Smooth muscle cell (in vitro differentiated cells): ENCODE results near the gene ZNF695. TPM values are rescaled to one million over a fixed set of nuclear protein-coding genes. Genes with fewer than 3 reads are reported as not detected.

Source experiments
- DNase-seq: peaks from one replicate; lab custom pipeline; 2025; ENCODE audit not compliant: unreplicated experiment; lab: John Stamatoyannopoulos, UW
- H2AFZ ChIP-seq: fragments of 200-600 bp; sonication (generic); 2 replicates; pipeline ENCODE4 v1.6.0; 2016; ENCODE audit warnings: antibody characterized with exemption, low read depth, mild to moderate bottlenecking
- H3F3A ChIP-seq: fragments of 200-600 bp; sonication (generic); 2 replicates; pipeline ENCODE4 v1.6.0; 2017; ENCODE audit warnings: antibody characterized with exemption, low read depth
- H3K27ac ChIP-seq: fragments of 200-600 bp; sonication (generic); 2 replicates; pipeline ENCODE4 v1.5.1; 2016; ENCODE audit warnings: low read depth, mild to moderate bottlenecking
- H3K27me3 ChIP-seq: fragments of 200-600 bp; sonication (generic); 2 replicates; pipeline ENCODE4 v1.6.1; 2016; ENCODE audit warnings: low read depth, mild to moderate bottlenecking
- H3K36me3 ChIP-seq: fragments of 200-600 bp; sonication (generic); 2 replicates; pipeline ENCODE4 v1.5.1; 2016; ENCODE audit warnings: low read depth
- H3K4me1 ChIP-seq: fragments of 200-600 bp; sonication (generic); 2 replicates; pipeline ENCODE4 v1.5.1; 2016; ENCODE audit warnings: low read depth
- H3K4me2 ChIP-seq: fragments of 200-600 bp; sonication (generic); 2 replicates; pipeline ENCODE4 v1.6.0; 2016; ENCODE audit warnings: mild to moderate bottlenecking
- H3K4me3 ChIP-seq: fragments of 200-600 bp; sonication (generic); 2 replicates; pipeline ENCODE4 v1.5.1; 2016; ENCODE audit warnings: mild to moderate bottlenecking
- H3K79me2 ChIP-seq: fragments of 200-600 bp; sonication (generic); 2 replicates; pipeline ENCODE4 v1.6.0; 2016; ENCODE audit warnings: low read depth, mild to moderate bottlenecking
- H3K9ac ChIP-seq: fragments of 200-600 bp; sonication (generic); 2 replicates; pipeline ENCODE4 v1.6.0; 2016; ENCODE audit warnings: low read depth
- H3K9me3 ChIP-seq: fragments of 200-600 bp; sonication (generic); replicated peaks from 2 replicates; pipeline ENCODE4 v1.5.1; 2016; ENCODE audit warnings: low read depth
- H4K20me1 ChIP-seq: fragments of 200-600 bp; sonication (generic); 2 replicates; pipeline ENCODE4 v1.6.0; 2016; ENCODE audit warnings: low read depth
- WGBS: methylation state at CpG from one replicate; pipeline ENCODE4 v1.1.7; 2016; ENCODE audit warnings: low lambda C conversion rate; 5-methylcytosine and 5-hydroxymethylcytosine counted together
- polyA plus RNA-seq: library from polyadenylated mRNA; unstranded; fragments of >200 nt; fragmentation: Nextera tagmentation; extraction: Ambion mirVana; gene quantifications from 2 replicates; pipeline ENCODE4 v1.2.1, GENCODE V29; 2016
- total RNA-seq: library from RNA; depleted of rRNA; stranded (reverse); fragments of >200 nt; gene quantifications from 2 replicates; pipeline ENCODE4 v1.2.3, GENCODE V29; 2014
- TF ChIP-seq, protein P1 (sequence below): fragments of 200-600 bp; sonication (generic); IDR thresholded peaks from 2 replicates; pipeline ENCODE4 v1.5.1; 2017; ENCODE audit warnings: borderline replicate concordance, mild to moderate bottlenecking, antibody characterized with exemption; ENCODE audit not compliant: insufficient read depth, poor library complexity, severe bottlenecking

Gene ZNF695
- total and polyA plus RNA-seq, 2 experiments from 2014 or later = 0.54 to 2.7 TPM

DNA sequence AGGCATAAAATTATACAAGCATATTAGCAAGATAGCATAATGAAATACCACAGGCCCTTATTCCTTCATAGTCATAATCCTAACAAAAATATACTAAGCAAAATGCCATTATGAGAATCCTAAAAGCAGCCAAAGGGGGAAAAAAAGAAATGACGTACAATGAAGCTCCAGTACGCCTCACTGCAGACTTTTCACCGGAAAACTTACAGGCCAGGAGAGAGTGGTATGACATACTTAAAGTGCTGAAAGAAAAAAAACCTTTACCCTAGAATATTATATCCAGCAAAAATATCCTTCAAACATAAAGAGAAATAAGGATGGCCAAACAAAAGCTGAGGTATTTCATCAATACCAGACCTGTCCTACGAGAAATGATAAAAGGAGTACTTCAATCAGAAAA, 19.5 kb downstream of the ZNF695 start:
- over 99% methylated on average over 4 of the region's 4 CpGs for WGBS

GRCh38 chr1:246987083-246987690, 20.7 kb downstream of the ZNF695 start:
- no peaks in the 10 kb centered on the region for H4K20me1 ChIP-seq
- no peaks in the 10 kb centered on the region for H3K4me1 ChIP-seq
- no peaks in the 10 kb centered on the region for H3K79me2 ChIP-seq
- no peak for DNase-seq
- peaks cover 50% of the 10 kb centered on the region for H3K36me3 ChIP-seq
- no peak overlapping the region for H3K27ac ChIP-seq
- no peak overlapping the region for H3K9ac ChIP-seq
- H3K4me2 ChIP-seq = no peak overlapping the region
- 100% methylated on average over 1 of the region's 1 CpG for WGBS
- no peaks in the 10 kb centered on the region for H3F3A ChIP-seq
- H3K9me3 ChIP-seq = peaks cover 72% of the 10 kb centered on the region
- no peaks in the 10 kb centered on the region for H3K27me3 ChIP-seq
- no peak overlapping the region for H3K4me3 ChIP-seq
- TF ChIP-seq, protein P1, sequence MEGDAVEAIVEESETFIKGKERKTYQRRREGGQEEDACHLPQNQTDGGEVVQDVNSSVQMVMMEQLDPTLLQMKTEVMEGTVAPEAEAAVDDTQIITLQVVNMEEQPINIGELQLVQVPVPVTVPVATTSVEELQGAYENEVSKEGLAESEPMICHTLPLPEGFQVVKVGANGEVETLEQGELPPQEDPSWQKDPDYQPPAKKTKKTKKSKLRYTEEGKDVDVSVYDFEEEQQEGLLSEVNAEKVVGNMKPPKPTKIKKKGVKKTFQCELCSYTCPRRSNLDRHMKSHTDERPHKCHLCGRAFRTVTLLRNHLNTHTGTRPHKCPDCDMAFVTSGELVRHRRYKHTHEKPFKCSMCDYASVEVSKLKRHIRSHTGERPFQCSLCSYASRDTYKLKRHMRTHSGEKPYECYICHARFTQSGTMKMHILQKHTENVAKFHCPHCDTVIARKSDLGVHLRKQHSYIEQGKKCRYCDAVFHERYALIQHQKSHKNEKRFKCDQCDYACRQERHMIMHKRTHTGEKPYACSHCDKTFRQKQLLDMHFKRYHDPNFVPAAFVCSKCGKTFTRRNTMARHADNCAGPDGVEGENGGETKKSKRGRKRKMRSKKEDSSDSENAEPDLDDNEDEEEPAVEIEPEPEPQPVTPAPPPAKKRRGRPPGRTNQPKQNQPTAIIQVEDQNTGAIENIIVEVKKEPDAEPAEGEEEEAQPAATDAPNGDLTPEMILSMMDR = no peak
- no peak overlapping the region for H2AFZ ChIP-seq

More for the DNA sequence above, 19.5 kb downstream of the ZNF695 start:
- H2AFZ ChIP-seq = no peak overlapping the region
- TF ChIP-seq, protein P1 = no peak
- peaks cover 75% of the 10 kb centered on the region for H3K9me3 ChIP-seq
- no peak for DNase-seq
- no peaks in the 10 kb centered on the region for H3F3A ChIP-seq
- no peak overlapping the region for H3K4me3 ChIP-seq
- H3K36me3 ChIP-seq = peaks cover 56% of the 10 kb centered on the region
- H4K20me1 ChIP-seq = no peaks in the 10 kb centered on the region
- H3K27ac ChIP-seq = no peak overlapping the region
- H3K9ac ChIP-seq = no peak overlapping the region
- no peaks in the 10 kb centered on the region for H3K4me1 ChIP-seq
- H3K79me2 ChIP-seq = no peaks in the 10 kb centered on the region
- H3K27me3 ChIP-seq = no peaks in the 10 kb centered on the region
- no peak overlapping the region for H3K4me2 ChIP-seq

- H3K27ac ChIP-seq = no peak overlapping the region
- no peak for DNase-seq
- TF ChIP-seq, protein P1 = no peak
- H3K4me3 ChIP-seq = no peak overlapping the region
- H3K4me2 ChIP-seq = no peak overlapping the region
- peaks cover 10% of the 10 kb centered on the region for H3K36me3 ChIP-seq
- no peaks in the 10 kb centered on the region for H4K20me1 ChIP-seq
- H3K4me1 ChIP-seq = no peaks in the 10 kb centered on the region
- H3K9me3 ChIP-seq = peaks cover 15% of the 10 kb centered on the region
- no peak overlapping the region for H2AFZ ChIP-seq
- H3K79me2 ChIP-seq = no peaks in the 10 kb centered on the region
- 97% methylated on average over 6 of the region's 6 CpGs for WGBS
- no peaks in the 10 kb centered on the region for H3K27me3 ChIP-seq
- no peak overlapping the region for H3K9ac ChIP-seq
- H3F3A ChIP-seq = no peaks in the 10 kb centered on the region
Measured at GRCh38 chr1:246978785-246979184, 29.1 kb downstream of the ZNF695 start.

GRCh38 chr1:246978281-246978680, 29.6 kb downstream of the ZNF695 start:
- no peak overlapping the region for H2AFZ ChIP-seq
- 100% methylated on average over 2 of the region's 2 CpGs for WGBS

More at GRCh38 chr1:246978281-246978680, 29.6 kb downstream of the ZNF695 start:
- H3K4me1 ChIP-seq = no peaks in the 10 kb centered on the region
- no peak overlapping the region for H3K27ac ChIP-seq
- H3K4me2 ChIP-seq = no peak overlapping the region
- H3K9ac ChIP-seq = no peak overlapping the region
- peaks cover 10% of the 10 kb centered on the region for H3K36me3 ChIP-seq
- H4K20me1 ChIP-seq = no peaks in the 10 kb centered on the region
- no peaks in the 10 kb centered on the region for H3K79me2 ChIP-seq
- no peaks in the 10 kb centered on the region for H3K27me3 ChIP-seq
- H3K4me3 ChIP-seq = no peak overlapping the region
- TF ChIP-seq, protein P1 = no peak
- peaks cover 10% of the 10 kb centered on the region for H3K9me3 ChIP-seq
- H3F3A ChIP-seq = no peaks in the 10 kb centered on the region
- DNase-seq = no peak
